K562 (cell line): ENCODE measurements around the gene ABT1. TPM values are rescaled to one million over a fixed set of nuclear protein-coding genes. Genes with fewer than 3 reads are reported as not detected.

ENCODE experiments used
- ETV1 ChIP-seq: fragments of 450-650 bp; conservative IDR thresholded peaks from 2 replicates; pipeline ENCODE4 v1.6.1; 2016; ENCODE audit warnings: missing genetic modification characterization, control low read depth, low read depth, missing compliant biosample characterization
- JUND ChIP-seq, 2 experiments: IDR thresholded peaks; 2 replicates in 1 of 2; 3 replicates in 1 of 2; pipeline ENCODE4 v1.6.1; 2011; ENCODE audit warnings: borderline replicate concordance in 2 of 2, low read depth in 2 of 2, low read length in 2 of 2, improper control_type of control experiment in 1 of 2, missing biosample characterization in 1 of 2, missing genetic modification characterization in 1 of 2, missing genetic modification reagents in 1 of 2
- MEF2A ChIP-seq: IDR thresholded peaks from 2 replicates; pipeline ENCODE4 v1.6.1; 2011; ENCODE audit warnings: low read depth, mild to moderate bottlenecking, low read length, moderate library complexity; ENCODE audit not compliant: control insufficient read depth
- PRDM10 ChIP-seq: fragments of 450-650 bp; IDR thresholded peaks from 2 replicates; pipeline ENCODE4 v1.6.1; 2018; ENCODE audit not compliant: partially characterized antibody
- YY1 ChIP-seq, 3 experiments: IDR thresholded peaks; 2 replicates each; pipeline ENCODE4 v1.6.1; 2011; ENCODE audit warnings: low read length in 2 of 3, mild to moderate bottlenecking in 2 of 3, moderate library complexity in 2 of 3, borderline replicate concordance in 1 of 3, control low read depth in 1 of 3, low read depth in 1 of 3; ENCODE audit not compliant: insufficient read depth in 3 of 3, insufficient replicate concordance in 2 of 3, control insufficient read depth in 1 of 3, insufficient read length in 1 of 3; ENCODE audit errors: extremely low read depth in 1 of 3
- ZC3H4 ChIP-seq: sonication (generic); formaldehyde crosslinking; IDR thresholded peaks from 2 replicates; pipeline ENCODE4 v1.9.0; 2021; ENCODE audit warnings: missing genetic modification reagents, borderline replicate concordance
- polyA plus RNA-seq, 8 experiments: library from polyadenylated mRNA; depleted of rRNA in 4 of 8; stranded (reverse) in 5 of 8; unstranded in 3 of 8; fragments of >200 nt; fragmentation: Nextera tagmentation in 2 of 8; fragmentation: Illumina TruSeq in 1 of 8; extraction: Ambion mirVana in 2 of 8; extraction: Trizol in 1 of 8; gene quantifications; 2 replicates each; pipeline versions ENCODE4 v1.2.1 to v1.2.3, GENCODE V29; 2011 to 2014; ENCODE audit warnings: inconsistent platforms in 1 of 8, missing spikeins in 1 of 8
- total RNA-seq, 7 experiments: library from RNA; depleted of rRNA in 6 of 7; stranded (reverse); fragments of >200 nt in 6 of 7; fragmentation: Illumina TruSeq in 2 of 7; extraction: Trizol in 2 of 7; gene quantifications; 2 replicates each; pipeline versions ENCODE4 v1.2.1 to v1.2.3, GENCODE V29; 2011 to 2021; ENCODE audit warnings: low replicate concordance in 1 of 7

ABT1 gene
- total and polyA plus RNA-seq, 9 of the 15 experiments (the other 6 are each of a cell fraction or from before 2014, with no cell fraction given): 8.8 to 52.7 (median 40.7) TPM

- peak; percentile 62 for TF ChIP-seq PRDM10
- no peak for TF ChIP-seq ETV1 (tag)
- TF ChIP-seq MEF2A: no peak
- peak in 1 of 3 experiments; percentile 32 for TF ChIP-seq YY1 (IDR thresholded peaks at IDR 0.05; ENCODE audit: borderline replicate concordance in 1 of 3, control insufficient read depth in 1 of 3, extremely low read depth in 1 of 3, insufficient read depth in 3 of 3, insufficient read length in 1 of 3, insufficient replicate concordance in 2 of 3, low read depth in 1 of 3, low read length in 2 of 3)
- TF ChIP-seq JUND (IDR thresholded peaks at IDR 0.05; ENCODE audit: borderline replicate concordance, low read depth, low read length): no peak
- TF ChIP-seq JUND (tag; IDR thresholded peaks at IDR 0.05; ENCODE audit: borderline replicate concordance, low read depth, low read length): 0 out of 3 replicates have a peak, but pooled peaks have one; percentile 9
- TF ChIP-seq ZC3H4 (CRISPR knock-in tag): no peak
Measured at GRCh38 chr6:26563488-26563887, 33.3 kb upstream of the ABT1 start (continued).
